Neural progenitor cell (in vitro differentiated cells): ENCODE results near the gene TAF7L. TPM values are rescaled to one million over a fixed set of nuclear protein-coding genes. Genes with fewer than 3 reads are reported as not detected.

Source experiments
- DNase-seq: peaks from one replicate; pipeline ENCODE4 v3.0.0-alpha.2; 2016; ENCODE audit warnings: low spot score
- H2AFZ ChIP-seq: fragments of 200-600 bp; sonication (generic); replicated peaks from 2 replicates; pipeline ENCODE4 v1.6.1; 2016; ENCODE audit warnings: antibody characterized with exemption
- H3F3A ChIP-seq: fragments of 200-600 bp; sonication (generic); 2 replicates; pipeline ENCODE4 v1.6.1; 2016; ENCODE audit warnings: antibody characterized with exemption, low read depth
- H3K27ac ChIP-seq: fragments of 200-600 bp; sonication (generic); 2 replicates; pipeline ENCODE4 v1.5.1; 2016; ENCODE audit warnings: mild to moderate bottlenecking
- H3K27me3 ChIP-seq: fragments of 200-600 bp; sonication (generic); 2 replicates; pipeline ENCODE4 v1.6.1; 2016; ENCODE audit warnings: mild to moderate bottlenecking, moderate library complexity
- H3K36me3 ChIP-seq: fragments of 200-600 bp; sonication (generic); 2 replicates; pipeline ENCODE4 v1.5.1; 2016
- H3K4me1 ChIP-seq: fragments of 200-600 bp; sonication (generic); 2 replicates; pipeline ENCODE4 v1.6.1; 2016; ENCODE audit warnings: mixed run types
- H3K4me2 ChIP-seq: fragments of 200-600 bp; sonication (generic); 2 replicates; pipeline ENCODE4 v1.6.1; 2016
- H3K4me3 ChIP-seq: fragments of 200-600 bp; sonication (generic); 2 replicates; pipeline ENCODE4 v1.5.1; 2016
- H3K79me2 ChIP-seq: fragments of 200-600 bp; sonication (generic); 2 replicates; pipeline ENCODE4 v1.6.1; 2016; ENCODE audit warnings: low read depth
- H3K9ac ChIP-seq: fragments of 200-600 bp; sonication (generic); 2 replicates; pipeline ENCODE4 v1.6.1; 2016
- H3K9me3 ChIP-seq: fragments of 200-600 bp; sonication (generic); 2 replicates; pipeline ENCODE4 v1.5.1; 2016; ENCODE audit warnings: low read depth
- H4K20me1 ChIP-seq: fragments of 200-600 bp; sonication (generic); 2 replicates; pipeline ENCODE4 v1.6.1; 2016; ENCODE audit warnings: low read depth
- H3K27ac Mint-ChIP-seq: 3 replicates; pipeline ENCODE4 v1.8.0; 2021; ENCODE audit warnings: mixed read lengths
- H3K27me3 Mint-ChIP-seq: 2 replicates; pipeline ENCODE4 v1.8.0; 2022; ENCODE audit warnings: low read depth, mild to moderate bottlenecking, inconsistent platforms, moderate library complexity, mixed read lengths; ENCODE audit not compliant: insufficient read depth
- H3K36me3 Mint-ChIP-seq: 3 replicates; pipeline ENCODE4 v1.8.0; 2021; ENCODE audit warnings: mixed read lengths
- H3K4me1 Mint-ChIP-seq: 3 replicates; pipeline ENCODE4 v1.8.0; 2021; ENCODE audit warnings: mixed read lengths
- H3K4me3 Mint-ChIP-seq: 3 replicates; pipeline ENCODE4 v1.8.0; 2021; ENCODE audit warnings: mild to moderate bottlenecking, moderate library complexity, mixed read lengths
- H3K9me3 Mint-ChIP-seq: 3 replicates; pipeline ENCODE4 v1.8.0; 2020; ENCODE audit warnings: mixed read lengths
- CTCF ChIP-seq: fragments of 200-600 bp; sonication (generic); IDR thresholded peaks from 2 replicates; pipeline ENCODE4 v1.5.1; 2017; ENCODE audit warnings: antibody characterized with exemption, mild to moderate bottlenecking
- EZH2 ChIP-seq: fragments of 200-600 bp; sonication (generic); IDR thresholded peaks from 2 replicates; pipeline ENCODE4 v1.6.1; 2017; ENCODE audit warnings: antibody characterized with exemption, mild to moderate bottlenecking, moderate library complexity
- EZH2phosphoT487 ChIP-seq: fragments of 200-600 bp; sonication (generic); IDR thresholded peaks from 2 replicates; pipeline ENCODE4 v1.6.1; 2017; ENCODE audit warnings: antibody characterized with exemption
- total RNA-seq: library from RNA; depleted of rRNA; stranded (reverse); fragments of >200 nt; gene quantifications from 2 replicates; pipeline ENCODE4 v1.2.3, GENCODE V29; 2015; ENCODE audit warnings: low replicate concordance

The TAF7L gene
- total RNA-seq, 1 donor from 2014 or later: not detected

GRCh38 chrX:101257448-101258258 lies 33.5 kb downstream of the TAF7L start:
- H3K36me3 ChIP-seq: no peaks in the 10 kb centered on the region
- Mint-ChIP-seq H3K27ac (no peak overlapping the region), H3K9me3 (peaks cover 5% of the 10 kb centered on the region), H3K4me1 (no peaks in the 10 kb centered on the region), H3K27me3 (peaks cover 5% of the 10 kb centered on the region), H3K36me3 (no peaks in the 10 kb centered on the region), H3K4me3 (no peak overlapping the region)
- no peak overlapping the region for H3K9ac ChIP-seq
- no peaks in the 10 kb centered on the region for H3F3A ChIP-seq
- no peaks in the 10 kb centered on the region for H3K79me2 ChIP-seq
- no peak for DNase-seq
- no peaks in the 10 kb centered on the region for H3K9me3 ChIP-seq
- H3K4me3 ChIP-seq: no peak overlapping the region
- H3K4me2 ChIP-seq: no peak overlapping the region
- H3K27ac ChIP-seq: no peak overlapping the region
- TF ChIP-seq EZH2phosphoT487: no peak
- TF ChIP-seq EZH2: no peak
- no peaks in the 10 kb centered on the region for H4K20me1 ChIP-seq
- H3K4me1 ChIP-seq: no peaks in the 10 kb centered on the region
- no peak overlapping the region for H2AFZ ChIP-seq
- no peaks in the 10 kb centered on the region for H3K27me3 ChIP-seq

DNA sequence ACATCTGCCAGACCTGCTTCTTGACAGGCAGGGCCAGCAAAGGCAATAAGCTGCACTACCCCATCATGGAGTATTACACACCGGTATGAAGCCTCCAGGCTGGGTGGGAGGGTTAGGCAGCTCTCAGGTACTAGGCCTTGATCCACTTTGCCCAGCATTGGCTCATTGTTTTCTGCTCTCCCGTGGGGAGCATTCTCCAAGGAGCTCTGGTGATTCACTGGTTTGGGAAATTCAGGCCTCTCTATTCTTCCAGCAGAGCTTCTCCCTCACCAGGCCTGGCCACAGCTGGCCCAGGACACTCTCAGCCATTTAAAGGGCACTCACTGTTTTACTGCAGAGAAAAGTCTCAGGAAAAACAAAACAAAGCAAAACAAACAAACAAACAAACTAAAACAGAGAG lies 38.5 kb downstream of the TAF7L start:
- H3F3A ChIP-seq: no peaks in the 10 kb centered on the region
- H3K9me3 ChIP-seq: no peaks in the 10 kb centered on the region
- Mint-ChIP-seq H3K36me3 (no peaks in the 10 kb centered on the region), H3K4me3 (no peak overlapping the region), H3K9me3 (peaks cover 7% of the 10 kb centered on the region), H3K27me3 (peaks cover 5% of the 10 kb centered on the region), H3K4me1 (no peaks in the 10 kb centered on the region), H3K27ac (no peak overlapping the region)
- no peaks in the 10 kb centered on the region for H3K79me2 ChIP-seq
- H4K20me1 ChIP-seq: no peaks in the 10 kb centered on the region
- TF ChIP-seq EZH2phosphoT487 (no peak), EZH2 (no peak)
- H3K4me3 ChIP-seq: no peak overlapping the region
- H3K4me2 ChIP-seq: no peak overlapping the region
- no peak for DNase-seq
- no peak overlapping the region for H2AFZ ChIP-seq
- H3K9ac ChIP-seq: no peak overlapping the region
- H3K4me1 ChIP-seq: no peaks in the 10 kb centered on the region
- H3K36me3 ChIP-seq: no peaks in the 10 kb centered on the region
- no peak overlapping the region for H3K27ac ChIP-seq
- H3K27me3 ChIP-seq: no peaks in the 10 kb centered on the region

DNA sequence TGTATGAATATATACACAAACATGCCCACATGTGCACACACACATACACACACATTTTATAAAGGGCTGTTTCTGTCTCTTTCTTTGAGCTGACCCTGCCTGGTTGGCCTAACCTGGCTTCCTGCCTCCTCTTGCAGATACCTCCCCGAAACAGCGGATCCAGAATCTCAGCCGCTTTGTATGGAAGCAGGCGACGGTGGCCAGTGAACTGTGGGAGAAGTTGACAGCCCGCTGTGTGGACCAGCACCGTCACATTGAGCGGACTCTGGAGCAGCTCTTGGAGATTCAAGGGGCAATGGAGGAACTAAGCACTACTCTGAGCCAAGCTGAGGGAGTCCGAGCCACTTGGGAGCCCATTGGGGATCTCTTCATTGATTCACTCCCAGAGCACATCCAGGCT lies 49.6 kb downstream of the TAF7L start:
- no peak for DNase-seq
- Histone ChIP-seq H4K20me1 (no peaks in the 10 kb centered on the region), H3K79me2 (no peaks in the 10 kb centered on the region), H2AFZ (no peak overlapping the region), H3K4me2 (no peak overlapping the region), H3K9me3 (no peaks in the 10 kb centered on the region), H3K4me3 (no peak overlapping the region), H3F3A (no peaks in the 10 kb centered on the region), H3K27me3 (no peaks in the 10 kb centered on the region), H3K36me3 (no peaks in the 10 kb centered on the region), H3K9ac (no peak overlapping the region), H3K27ac (no peak overlapping the region), H3K4me1 (no peaks in the 10 kb centered on the region)
- H3K27ac Mint-ChIP-seq: no peak overlapping the region
- H3K36me3 Mint-ChIP-seq: peaks cover 5% of the 10 kb centered on the region
- no peak for TF ChIP-seq CTCF
- no peak for TF ChIP-seq EZH2
- no peak for TF ChIP-seq EZH2phosphoT487
- H3K9me3 Mint-ChIP-seq: peaks cover 6% of the 10 kb centered on the region
- no peaks in the 10 kb centered on the region for H3K4me1 Mint-ChIP-seq
- peaks cover 2% of the 10 kb centered on the region for H3K27me3 Mint-ChIP-seq
- no peak overlapping the region for H3K4me3 Mint-ChIP-seq

- TF ChIP-seq EZH2 (no peak), EZH2phosphoT487 (no peak), CTCF (no peak)
- Histone ChIP-seq H3K79me2 (no peaks in the 10 kb centered on the region), H4K20me1 (no peaks in the 10 kb centered on the region), H3F3A (no peaks in the 10 kb centered on the region), H3K4me3 (no peak overlapping the region), H3K4me1 (no peaks in the 10 kb centered on the region), H2AFZ (no peak overlapping the region), H3K9me3 (no peaks in the 10 kb centered on the region), H3K36me3 (no peaks in the 10 kb centered on the region), H3K4me2 (no peak overlapping the region), H3K27me3 (no peaks in the 10 kb centered on the region), H3K27ac (no peak overlapping the region), H3K9ac (no peak overlapping the region)
- peaks cover 8% of the 10 kb centered on the region for H3K9me3 Mint-ChIP-seq
- H3K27me3 Mint-ChIP-seq: no peaks in the 10 kb centered on the region
- H3K27ac Mint-ChIP-seq: no peak overlapping the region
- no peak overlapping the region for H3K4me3 Mint-ChIP-seq
- H3K4me1 Mint-ChIP-seq: no peaks in the 10 kb centered on the region
- DNase-seq: no peak
- no peaks in the 10 kb centered on the region for H3K36me3 Mint-ChIP-seq
Measured at GRCh38 chrX:101237041-101237440, 54.1 kb downstream of the TAF7L start.
